Measurements from ENCODE around the gene MRPS9.

Gene MRPS9

DNA sequence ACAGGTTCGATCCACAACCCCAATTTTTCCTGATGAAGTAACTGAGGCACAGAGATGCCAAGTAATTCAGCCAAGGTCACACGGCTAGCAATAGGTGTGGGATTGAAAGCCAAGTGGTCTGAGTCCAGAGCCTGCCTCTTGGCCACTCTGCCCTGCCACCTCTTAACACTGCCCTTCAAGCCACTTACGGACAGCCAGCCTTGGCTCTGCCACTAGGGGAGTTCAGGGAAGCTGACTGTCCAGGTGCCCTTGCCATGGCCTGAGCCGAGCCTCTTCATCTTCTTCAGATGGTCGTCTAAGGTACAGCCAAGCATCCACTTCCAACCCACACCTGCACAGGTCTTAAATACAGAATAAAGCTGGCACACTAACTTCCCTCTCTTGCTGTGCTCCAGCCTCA, 104.4 kb downstream of the MRPS9 start:
- H3K79me2 ChIP-seq (ENCODE audit: insufficient read depth, low read length), result no peaks in the 10 kb centered on the region
- H4K20me1 ChIP-seq (ENCODE audit: insufficient read depth, low read length), result no peaks in the 10 kb centered on the region
- no peak overlapping the region for H3K9ac ChIP-seq (ENCODE audit: low read depth, low read length)
- H3K27ac ChIP-seq (ENCODE audit: low read length), result no peak overlapping the region
- no peak for DNase-seq
- ATAC-seq (ENCODE audit: insufficient read depth, low read depth), result no peak
- TF ChIP-seq, protein P1, sequence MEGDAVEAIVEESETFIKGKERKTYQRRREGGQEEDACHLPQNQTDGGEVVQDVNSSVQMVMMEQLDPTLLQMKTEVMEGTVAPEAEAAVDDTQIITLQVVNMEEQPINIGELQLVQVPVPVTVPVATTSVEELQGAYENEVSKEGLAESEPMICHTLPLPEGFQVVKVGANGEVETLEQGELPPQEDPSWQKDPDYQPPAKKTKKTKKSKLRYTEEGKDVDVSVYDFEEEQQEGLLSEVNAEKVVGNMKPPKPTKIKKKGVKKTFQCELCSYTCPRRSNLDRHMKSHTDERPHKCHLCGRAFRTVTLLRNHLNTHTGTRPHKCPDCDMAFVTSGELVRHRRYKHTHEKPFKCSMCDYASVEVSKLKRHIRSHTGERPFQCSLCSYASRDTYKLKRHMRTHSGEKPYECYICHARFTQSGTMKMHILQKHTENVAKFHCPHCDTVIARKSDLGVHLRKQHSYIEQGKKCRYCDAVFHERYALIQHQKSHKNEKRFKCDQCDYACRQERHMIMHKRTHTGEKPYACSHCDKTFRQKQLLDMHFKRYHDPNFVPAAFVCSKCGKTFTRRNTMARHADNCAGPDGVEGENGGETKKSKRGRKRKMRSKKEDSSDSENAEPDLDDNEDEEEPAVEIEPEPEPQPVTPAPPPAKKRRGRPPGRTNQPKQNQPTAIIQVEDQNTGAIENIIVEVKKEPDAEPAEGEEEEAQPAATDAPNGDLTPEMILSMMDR (IDR thresholded peaks at IDR 0.05; ENCODE audit: borderline replicate concordance, extremely low read depth, low read length, poor library complexity, severe bottlenecking), result no peak
- no peak for TF ChIP-seq EZH2 (IDR thresholded peaks at IDR 0.05; ENCODE audit: borderline replicate concordance, low read depth, low read length, severe bottlenecking)
- H3K4me2 ChIP-seq (ENCODE audit: insufficient read depth, low read length), result no peak overlapping the region
- no peak overlapping the region for H2AFZ ChIP-seq (ENCODE audit: low read depth, low read length)
- H3K4me1 ChIP-seq (ENCODE audit: insufficient read depth, low read length), result no peaks in the 10 kb centered on the region
- H3K9me3 ChIP-seq (ENCODE audit: insufficient read depth, low read length, severe bottlenecking), result no peaks in the 10 kb centered on the region
- H3K27me3 ChIP-seq (ENCODE audit: insufficient read depth, low read length, poor library complexity), result peaks cover 4% of the 10 kb centered on the region
- H3K36me3 ChIP-seq (ENCODE audit: insufficient read depth, low read length), result no peaks in the 10 kb centered on the region
- no peak overlapping the region for H3K4me3 ChIP-seq (ENCODE audit: low read depth in 1 of 2, low read length in 2 of 2)

DNA sequence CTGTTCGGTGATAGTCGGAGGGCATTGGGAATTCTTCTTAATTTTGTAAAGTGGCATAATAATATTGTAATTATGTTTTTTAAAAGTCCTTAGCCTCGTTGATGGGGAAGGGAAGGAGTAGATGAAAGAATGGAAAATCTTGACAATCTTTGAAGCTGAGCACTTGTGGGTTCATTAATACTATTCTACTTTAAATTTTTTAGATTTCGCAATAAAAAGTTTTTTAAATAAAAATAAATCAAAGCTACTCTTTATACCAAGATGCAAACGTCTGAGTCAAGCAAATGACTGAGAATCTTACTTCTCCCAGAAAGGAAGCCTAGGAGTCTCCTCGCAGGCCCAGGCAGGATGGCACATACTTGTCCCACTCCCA, 105.2 kb downstream of the MRPS9 start:
- no peaks in the 10 kb centered on the region for H4K20me1 ChIP-seq (ENCODE audit: insufficient read depth, low read length)
- no peaks in the 10 kb centered on the region for H3K36me3 ChIP-seq (ENCODE audit: insufficient read depth, low read length)
- no peak overlapping the region for H2AFZ ChIP-seq (ENCODE audit: low read depth, low read length)
- H3K9me3 ChIP-seq (ENCODE audit: insufficient read depth, low read length, severe bottlenecking), result no peaks in the 10 kb centered on the region
- no peak overlapping the region for H3K4me2 ChIP-seq (ENCODE audit: insufficient read depth, low read length)
- H3K79me2 ChIP-seq (ENCODE audit: insufficient read depth, low read length), result no peaks in the 10 kb centered on the region
- no peak overlapping the region for H3K4me3 ChIP-seq (ENCODE audit: low read depth in 1 of 2, low read length in 2 of 2)
- ATAC-seq (ENCODE audit: insufficient read depth, low read depth) (no peak), DNase-seq (no peak)
- H3K27me3 ChIP-seq (ENCODE audit: insufficient read depth, low read length, poor library complexity), result peaks cover 7% of the 10 kb centered on the region
- H3K27ac ChIP-seq (ENCODE audit: low read length), result no peak overlapping the region
- no peak overlapping the region for H3K9ac ChIP-seq (ENCODE audit: low read depth, low read length)
- H3K4me1 ChIP-seq (ENCODE audit: insufficient read depth, low read length), result no peaks in the 10 kb centered on the region
- TF ChIP-seq, protein P1 (IDR thresholded peaks at IDR 0.05; ENCODE audit: borderline replicate concordance, extremely low read depth, low read length, poor library complexity, severe bottlenecking), result no peak
- no peak for TF ChIP-seq EZH2 (IDR thresholded peaks at IDR 0.05; ENCODE audit: borderline replicate concordance, low read depth, low read length, severe bottlenecking)

DNA sequence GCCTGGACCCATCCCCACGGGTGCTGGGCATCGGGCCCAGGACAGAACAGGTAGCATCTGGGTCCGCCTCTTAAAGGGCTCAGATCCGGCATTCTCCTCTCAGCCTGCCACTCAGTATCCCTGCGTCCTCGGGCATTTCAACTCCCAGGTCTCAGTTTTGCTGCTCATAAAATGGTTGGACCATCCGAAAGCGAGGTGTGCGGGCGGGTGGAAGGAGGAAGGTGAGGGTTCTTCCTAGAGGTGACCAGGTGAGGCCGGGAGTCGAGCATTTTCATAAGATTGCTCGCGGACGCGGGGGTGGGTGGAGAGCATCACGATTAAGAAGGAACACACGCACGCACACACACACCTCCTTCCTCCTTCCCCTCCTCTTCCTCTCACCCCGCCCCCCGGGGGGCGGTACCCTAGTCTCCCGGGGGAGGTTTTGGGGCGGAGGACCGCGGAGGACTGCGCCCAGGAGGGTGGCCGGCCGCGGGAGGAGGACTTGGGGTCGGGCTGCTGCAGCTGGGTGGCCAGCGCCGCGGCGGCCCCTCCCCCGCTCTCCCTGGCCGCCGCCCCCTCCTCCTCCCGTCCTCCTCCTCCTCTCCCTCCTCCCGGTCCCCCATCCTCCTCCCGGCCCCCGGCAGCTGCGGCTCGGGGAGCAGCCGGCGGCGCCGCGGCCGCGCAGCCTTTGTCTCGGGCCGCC, 105.7 kb downstream of the MRPS9 start:
- Histone ChIP-seq H4K20me1 (ENCODE audit: insufficient read depth, low read length) (no peaks in the 10 kb centered on the region), H3K4me2 (ENCODE audit: insufficient read depth, low read length) (no peak overlapping the region), H3K79me2 (ENCODE audit: insufficient read depth, low read length) (no peaks in the 10 kb centered on the region), H3K27ac (ENCODE audit: low read length) (no peak overlapping the region), H3K4me3 (ENCODE audit: low read depth in 1 of 2, low read length in 2 of 2) (no peak overlapping the region), H3K9ac (ENCODE audit: low read depth, low read length) (no peak overlapping the region), H3K9me3 (ENCODE audit: insufficient read depth, low read length, severe bottlenecking) (no peaks in the 10 kb centered on the region), H3K36me3 (ENCODE audit: insufficient read depth, low read length) (no peaks in the 10 kb centered on the region), H3K4me1 (ENCODE audit: insufficient read depth, low read length) (no peaks in the 10 kb centered on the region), H2AFZ (ENCODE audit: low read depth, low read length) (no peak overlapping the region), H3K27me3 (ENCODE audit: insufficient read depth, low read length, poor library complexity) (peaks cover 7% of the 10 kb centered on the region)
- TF ChIP-seq, protein P1 (IDR thresholded peaks at IDR 0.05; ENCODE audit: borderline replicate concordance, extremely low read depth, low read length, poor library complexity, severe bottlenecking), result no peak
- no peak for TF ChIP-seq EZH2 (IDR thresholded peaks at IDR 0.05; ENCODE audit: borderline replicate concordance, low read depth, low read length, severe bottlenecking)
- DNase-seq (no peak), ATAC-seq (ENCODE audit: insufficient read depth, low read depth) (no peak)

All from DND-41 (cell line).